SK-N-SH (cell line): Measurements from ENCODE around the gene CYP2S1.

Source experiments
- CTCF ChIP-seq: fragments of 200-600 bp; sonication (generic); IDR thresholded peaks from 2 replicates; pipeline ENCODE4 v1.6.1; 2017; ENCODE audit warnings: antibody characterized with exemption, mild to moderate bottlenecking, moderate library complexity
- EP300 ChIP-seq, 2 experiments: IDR thresholded peaks; 2 replicates each; pipeline versions ENCODE4 v1.4.0 to v1.6.1; 2012; ENCODE audit warnings: borderline replicate concordance in 1 of 2, low read depth in 1 of 2, low read length in 1 of 2
- EZH2phosphoT487 ChIP-seq: fragments of 200-600 bp; sonication (generic); IDR thresholded peaks from 2 replicates; pipeline ENCODE4 v1.6.1; 2017; ENCODE audit warnings: low read depth, mixed run types, mild to moderate bottlenecking, antibody characterized with exemption, moderate library complexity, borderline replicate concordance
- MAX ChIP-seq: IDR thresholded peaks from 2 replicates; pipeline ENCODE4 v1.4.0; 2012; ENCODE audit warnings: low read depth
- POLR2AphosphoS5 ChIP-seq: IDR thresholded peaks from 2 replicates; pipeline ENCODE4 v1.6.1; 2012; ENCODE audit warnings: low read depth, low read length
- RAD21 ChIP-seq: IDR thresholded peaks from 2 replicates; pipeline ENCODE4 v1.6.1; 2012; ENCODE audit warnings: mild to moderate bottlenecking, low read length
- RXRA ChIP-seq: IDR thresholded peaks from 2 replicates; pipeline ENCODE4 v1.4.0; 2012; ENCODE audit warnings: low read depth, mild to moderate bottlenecking, borderline replicate concordance
- TAF1 ChIP-seq: IDR thresholded peaks from 2 replicates; pipeline ENCODE4 v1.6.1; 2012; ENCODE audit warnings: low read depth, mild to moderate bottlenecking, low read length, moderate library complexity, borderline replicate concordance
- TCF12 ChIP-seq: IDR thresholded peaks from 2 replicates; pipeline ENCODE4 v1.4.0; 2012
- USF2 ChIP-seq: fragments of 150-350 bp; IDR thresholded peaks from 2 replicates; pipeline ENCODE4 v1.6.1; 2017; ENCODE audit warnings: antibody characterized with exemption, low read length, low read depth, borderline replicate concordance
- ZBTB33 ChIP-seq: IDR thresholded peaks from 2 replicates; pipeline ENCODE4 v1.4.0; 2012; ENCODE audit warnings: low read depth, borderline replicate concordance

GRCh38 chr19:41226874-41227390 lies 33.9 kb downstream of the CYP2S1 start:
- TF ChIP-seq MAX: no peak
- TF ChIP-seq EP300 (IDR thresholded peaks at IDR 0.05; ENCODE audit: borderline replicate concordance in 1 of 2, low read depth in 1 of 2, low read length in 1 of 2): no peak
- TF ChIP-seq POLR2AphosphoS5: no peak
- TF ChIP-seq ZBTB33: no peak
- no peak for TF ChIP-seq TAF1
- no peak for TF ChIP-seq CTCF
- TF ChIP-seq RAD21: no peak
- no peak for TF ChIP-seq USF2
- TF ChIP-seq TCF12: no peak
- TF ChIP-seq RXRA: no peak
- TF ChIP-seq EZH2phosphoT487: no peak
